ENCODE measurements around the gene SLC4A7.
"Not testable (repeated sequence)": the region's sequence is repeated elsewhere in the genome, so short reads cannot be mapped to it uniquely, and the experiment has no call there.

The SLC4A7 gene

DNA sequence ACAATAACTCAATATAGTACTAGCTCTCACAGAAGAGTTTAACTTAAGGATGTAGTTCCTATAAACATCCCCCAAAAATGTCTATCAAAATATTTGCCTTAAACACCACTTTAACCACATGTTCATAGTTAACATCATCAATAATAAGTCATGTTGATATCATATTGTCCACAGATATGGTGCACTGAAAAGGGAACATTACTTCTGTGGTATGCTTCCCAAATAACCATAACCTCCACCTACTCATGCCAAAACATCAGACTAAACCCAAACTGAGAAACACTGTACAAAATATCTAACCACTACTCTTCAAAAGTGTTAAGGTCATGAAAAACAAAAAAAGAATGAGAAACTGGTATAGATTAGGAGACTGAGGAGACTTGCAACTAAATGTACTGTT, 32.9 kb downstream of the SLC4A7 start:
- no peaks in the 10 kb centered on the region; the same call in 1 of the 2 replicates for H3F3A ChIP-seq (ENCODE audit: control insufficient read depth, insufficient read depth)
- H3K79me2 ChIP-seq (ENCODE audit: control insufficient read depth, low read length), result peaks cover 58% of the 10 kb centered on the region
- peaks cover 3% of the 10 kb centered on the region; the same call in 1 of the 2 replicates for H4K20me1 ChIP-seq (ENCODE audit: control insufficient read depth, insufficient read depth, low read depth, low read length)
- TF ChIP-seq, protein P1, sequence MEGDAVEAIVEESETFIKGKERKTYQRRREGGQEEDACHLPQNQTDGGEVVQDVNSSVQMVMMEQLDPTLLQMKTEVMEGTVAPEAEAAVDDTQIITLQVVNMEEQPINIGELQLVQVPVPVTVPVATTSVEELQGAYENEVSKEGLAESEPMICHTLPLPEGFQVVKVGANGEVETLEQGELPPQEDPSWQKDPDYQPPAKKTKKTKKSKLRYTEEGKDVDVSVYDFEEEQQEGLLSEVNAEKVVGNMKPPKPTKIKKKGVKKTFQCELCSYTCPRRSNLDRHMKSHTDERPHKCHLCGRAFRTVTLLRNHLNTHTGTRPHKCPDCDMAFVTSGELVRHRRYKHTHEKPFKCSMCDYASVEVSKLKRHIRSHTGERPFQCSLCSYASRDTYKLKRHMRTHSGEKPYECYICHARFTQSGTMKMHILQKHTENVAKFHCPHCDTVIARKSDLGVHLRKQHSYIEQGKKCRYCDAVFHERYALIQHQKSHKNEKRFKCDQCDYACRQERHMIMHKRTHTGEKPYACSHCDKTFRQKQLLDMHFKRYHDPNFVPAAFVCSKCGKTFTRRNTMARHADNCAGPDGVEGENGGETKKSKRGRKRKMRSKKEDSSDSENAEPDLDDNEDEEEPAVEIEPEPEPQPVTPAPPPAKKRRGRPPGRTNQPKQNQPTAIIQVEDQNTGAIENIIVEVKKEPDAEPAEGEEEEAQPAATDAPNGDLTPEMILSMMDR (IDR thresholded peaks at IDR 0.05; ENCODE audit: low read depth, low read length, poor library complexity, severe bottlenecking), result no peak
- TF ChIP-seq EZH2phosphoT487 (IDR thresholded peaks at IDR 0.05; ENCODE audit: borderline replicate concordance, low read length), result no peak
- H3K9me3 ChIP-seq (ENCODE audit: control insufficient read depth, insufficient read depth, low read length), result no peaks in the 10 kb centered on the region
- H3K27ac ChIP-seq (ENCODE audit: low read depth, low read length), result no peak overlapping the region
- H3K9me2 ChIP-seq (replicated peaks; ENCODE audit: control insufficient read depth, low read length), result no peaks in the 10 kb centered on the region
- H3K36me3 ChIP-seq (ENCODE audit: control insufficient read depth, low read length), result peaks cover 40% of the 10 kb centered on the region
- no peak overlapping the region for H3K4me2 ChIP-seq (ENCODE audit: low read length)
- no peak overlapping the region for H3K4me3 ChIP-seq (ENCODE audit: low read length)
- H3K27me3 ChIP-seq (ENCODE audit: control insufficient read depth, low read length), result no peaks in the 10 kb centered on the region
- no peaks in the 10 kb centered on the region for H3K4me1 ChIP-seq (ENCODE audit: control insufficient read depth, low read length)

DNA sequence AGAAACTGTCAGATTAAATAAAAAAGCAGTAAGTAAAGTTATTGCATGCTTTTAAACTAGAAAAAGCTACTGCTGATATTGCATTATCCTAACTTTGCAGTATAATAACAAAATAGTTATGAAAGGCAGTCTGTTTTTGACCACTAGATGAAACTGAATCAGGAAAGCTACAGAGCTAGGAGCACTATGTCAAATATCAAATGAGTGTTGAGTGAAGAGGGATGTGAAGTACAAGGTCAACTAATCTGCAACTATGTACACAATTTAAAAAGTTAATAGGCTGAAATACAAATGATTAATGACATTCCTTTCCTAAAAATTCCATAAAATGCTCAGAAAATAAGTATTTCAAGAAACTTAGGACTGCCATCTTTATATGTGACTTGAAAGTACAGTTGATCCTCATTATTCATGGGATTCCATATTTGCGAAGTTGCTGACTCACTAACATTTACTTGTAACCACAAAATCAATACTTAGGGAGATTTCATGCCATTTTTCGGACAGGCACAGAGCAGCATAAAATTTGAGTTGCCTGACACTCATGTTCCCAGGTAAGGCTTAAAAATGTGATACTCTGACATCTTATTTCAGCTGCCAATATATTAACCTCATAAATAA, 34.5 kb downstream of the SLC4A7 start:
- Histone ChIP-seq H3K79me2 (ENCODE audit: control insufficient read depth, low read length) (peaks cover 42% of the 10 kb centered on the region), H3K27me3 (ENCODE audit: control insufficient read depth, low read length) (no peaks in the 10 kb centered on the region), H3K4me1 (ENCODE audit: control insufficient read depth, low read length) (no peaks in the 10 kb centered on the region), H3K9me3 (ENCODE audit: control insufficient read depth, insufficient read depth, low read length) (no peaks in the 10 kb centered on the region), H3K27ac (ENCODE audit: low read depth, low read length) (no peak overlapping the region), H3K4me2 (ENCODE audit: low read length) (no peak overlapping the region), H4K20me1 (ENCODE audit: control insufficient read depth, insufficient read depth, low read depth, low read length) (no peaks in the 10 kb centered on the region), H3K9me2 (replicated peaks; ENCODE audit: control insufficient read depth, low read length) (no peaks in the 10 kb centered on the region), H3F3A (ENCODE audit: control insufficient read depth, insufficient read depth) (no peaks in the 10 kb centered on the region), H3K36me3 (ENCODE audit: control insufficient read depth, low read length) (peaks cover 44% of the 10 kb centered on the region), H3K4me3 (ENCODE audit: low read length) (no peak overlapping the region)
- no peak for TF ChIP-seq EZH2phosphoT487 (IDR thresholded peaks at IDR 0.05; ENCODE audit: borderline replicate concordance, low read length)
- TF ChIP-seq, protein P1 (IDR thresholded peaks at IDR 0.05; ENCODE audit: low read depth, low read length, poor library complexity, severe bottlenecking), result no peak

DNA sequence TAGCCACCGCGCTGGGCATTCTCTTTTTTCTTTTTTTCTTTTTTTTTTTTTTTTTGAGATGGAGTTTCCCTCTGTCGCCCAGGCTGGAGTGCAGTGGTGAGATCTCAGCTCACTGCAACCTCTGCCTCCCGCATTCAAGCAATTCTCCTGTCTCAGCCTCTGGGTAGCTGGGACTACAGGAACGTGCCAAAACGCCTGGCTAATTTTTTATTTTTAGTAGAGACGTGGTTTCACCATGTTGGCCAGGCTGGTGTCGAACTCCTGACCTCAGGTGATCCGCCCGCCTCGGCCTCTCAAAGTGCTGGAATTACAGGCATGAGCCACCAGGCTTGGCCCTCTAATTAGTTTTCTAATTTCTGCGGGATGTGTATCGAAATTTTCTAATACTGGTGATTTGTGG, 41.2 kb downstream of the SLC4A7 start:
- H3K9me3 ChIP-seq (ENCODE audit: control insufficient read depth, insufficient read depth, low read length); H3K4me1 ChIP-seq (ENCODE audit: control insufficient read depth, low read length); H4K20me1 ChIP-seq (ENCODE audit: control insufficient read depth, insufficient read depth, low read depth, low read length); H3K27me3 ChIP-seq (ENCODE audit: control insufficient read depth, low read length); H3K27ac ChIP-seq (ENCODE audit: low read depth, low read length); H3K9me2 ChIP-seq (replicated peaks; ENCODE audit: control insufficient read depth, low read length); H3K79me2 ChIP-seq (ENCODE audit: control insufficient read depth, low read length); H3K4me2 ChIP-seq (ENCODE audit: low read length); H3K4me3 ChIP-seq (ENCODE audit: low read length); H3F3A ChIP-seq (ENCODE audit: control insufficient read depth, insufficient read depth): not testable (repeated sequence)
- peaks cover 68% of the 10 kb centered on the region for H3K36me3 ChIP-seq (ENCODE audit: control insufficient read depth, low read length)

DNA sequence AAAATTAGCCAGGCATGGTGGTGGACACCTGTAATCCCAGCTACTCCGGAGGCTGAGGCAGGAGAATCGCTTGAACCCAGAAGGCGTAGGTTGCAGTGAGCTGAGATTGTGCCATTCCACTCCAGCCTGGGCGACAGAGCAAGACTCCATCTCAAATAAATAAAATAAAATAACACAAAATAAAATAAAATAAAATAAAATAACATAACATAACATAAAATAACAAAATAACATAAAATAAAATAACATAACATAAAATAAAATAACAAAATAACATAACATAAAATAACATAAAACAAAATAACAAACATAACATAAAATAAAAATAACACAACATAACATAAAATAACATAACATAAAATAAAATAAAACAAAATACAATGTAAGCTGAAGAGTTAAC, 45.8 kb downstream of the SLC4A7 start:
- not testable (repeated sequence) for H3K4me2 ChIP-seq (ENCODE audit: low read length); H4K20me1 ChIP-seq (ENCODE audit: control insufficient read depth, insufficient read depth, low read depth, low read length); H3K9me3 ChIP-seq (ENCODE audit: control insufficient read depth, insufficient read depth, low read length); H3K4me1 ChIP-seq (ENCODE audit: control insufficient read depth, low read length); H3K27ac ChIP-seq (ENCODE audit: low read depth, low read length); H3K79me2 ChIP-seq (ENCODE audit: control insufficient read depth, low read length); H3K27me3 ChIP-seq (ENCODE audit: control insufficient read depth, low read length); H3F3A ChIP-seq (ENCODE audit: control insufficient read depth, insufficient read depth); H3K9me2 ChIP-seq (replicated peaks; ENCODE audit: control insufficient read depth, low read length); H3K4me3 ChIP-seq (ENCODE audit: low read length)
- H3K36me3 ChIP-seq (ENCODE audit: control insufficient read depth, low read length), result peaks cover 73% of the 10 kb centered on the region

Measured in DOHH2 (cell line).